H9 (cell line): ENCODE results near the gene ACOT13. TPM values are rescaled to one million over a fixed set of nuclear protein-coding genes. Genes with fewer than 3 reads are reported as not detected.

Source experiments
- DNase-seq: peaks from one replicate; pipeline ENCODE4 v3.0.0-alpha.2; 2017
- H2AFZ ChIP-seq: one replicate; pipeline ENCODE4 v1.6.1; 2013; ENCODE audit warnings: mild to moderate bottlenecking, low read length, control low read depth, moderate library complexity
- H2AK5ac ChIP-seq: 2 replicates; pipeline ENCODE4 v1.6.1; 2013; ENCODE audit warnings: low read length, control low read depth, mixed read lengths; ENCODE audit not compliant: insufficient read length
- H2BK120ac ChIP-seq: one replicate; pipeline ENCODE4 v1.6.1; 2013; ENCODE audit warnings: low read depth, mild to moderate bottlenecking, low read length, control low read depth, inconsistent platforms; ENCODE audit not compliant: poor library complexity, severe bottlenecking
- H2BK12ac ChIP-seq: 2 replicates; pipeline ENCODE4 v1.6.1; 2013; ENCODE audit warnings: low read length, control low read depth, mixed read lengths, low read depth; ENCODE audit not compliant: insufficient read length
- H2BK15ac ChIP-seq: 2 replicates; pipeline ENCODE4 v1.6.1; 2013; ENCODE audit warnings: low read depth, low read length, control low read depth
- H2BK20ac ChIP-seq: one replicate; pipeline ENCODE4 v1.6.1; 2013; ENCODE audit warnings: low read depth, mild to moderate bottlenecking, low read length, control low read depth, inconsistent platforms; ENCODE audit not compliant: poor library complexity, severe bottlenecking
- H2BK5ac ChIP-seq: 2 replicates; pipeline ENCODE4 v1.6.1; 2013; ENCODE audit warnings: low read length, control low read depth, mixed read lengths; ENCODE audit not compliant: insufficient read length
- H3K14ac ChIP-seq: 2 replicates; pipeline ENCODE4 v1.6.1; 2013; ENCODE audit warnings: low read length, control low read depth; ENCODE audit not compliant: insufficient read depth
- H3K18ac ChIP-seq: 2 replicates; pipeline ENCODE4 v1.6.1; 2013; ENCODE audit warnings: low read depth, mild to moderate bottlenecking, mixed read lengths, low read length, control low read depth; ENCODE audit not compliant: insufficient read length
- H3K23ac ChIP-seq: 2 replicates; pipeline ENCODE4 v1.6.1; 2013; ENCODE audit warnings: low read length, control low read depth, mixed read lengths, low read depth; ENCODE audit not compliant: insufficient read length
- H3K23me2 ChIP-seq: 2 replicates; pipeline ENCODE4 v1.6.1; 2013; ENCODE audit warnings: low read depth, mild to moderate bottlenecking, mixed read lengths, low read length, control low read depth; ENCODE audit not compliant: insufficient read length, poor library complexity, severe bottlenecking
- H3K27ac ChIP-seq: 2 replicates; pipeline ENCODE4 v1.5.1; 2013; ENCODE audit warnings: low read length, control low read depth, mixed read lengths, low read depth; ENCODE audit not compliant: insufficient read length
- H3K27me3 ChIP-seq: 2 replicates; pipeline ENCODE4 v1.6.1; 2013; ENCODE audit warnings: low read length, control low read depth, inconsistent platforms; ENCODE audit not compliant: insufficient read depth
- H3K4ac ChIP-seq: 2 replicates; pipeline ENCODE4 v1.6.1; 2013; ENCODE audit warnings: low read depth, mild to moderate bottlenecking, control low read depth, inconsistent platforms, low read length, moderate library complexity
- H3K4me1 ChIP-seq: 2 replicates; pipeline ENCODE4 v1.6.1; 2013; ENCODE audit warnings: low read length, control low read depth, inconsistent platforms; ENCODE audit not compliant: insufficient read depth
- H3K4me2 ChIP-seq: 2 replicates; pipeline ENCODE4 v1.6.1; 2013; ENCODE audit warnings: low read length, control low read depth, mixed read lengths; ENCODE audit not compliant: insufficient read length, insufficient read depth
- H3K56ac ChIP-seq: 2 replicates; pipeline ENCODE4 v1.6.1; 2013; ENCODE audit warnings: low read depth, mild to moderate bottlenecking, mixed read lengths, low read length, control low read depth; ENCODE audit not compliant: insufficient read length
- H3K79me1 ChIP-seq: 2 replicates; pipeline ENCODE4 v1.6.1; 2013; ENCODE audit warnings: low read depth, mild to moderate bottlenecking, moderate library complexity, low read length, control low read depth, inconsistent platforms; ENCODE audit not compliant: insufficient read depth, poor library complexity, severe bottlenecking
- H3K79me2 ChIP-seq: 2 replicates; pipeline ENCODE4 v1.6.1; 2013; ENCODE audit warnings: low read length, control low read depth, inconsistent platforms; ENCODE audit not compliant: insufficient read depth
- H3K9ac ChIP-seq: 2 replicates; pipeline ENCODE4 v1.6.1; 2013; ENCODE audit warnings: low read length, control low read depth, mixed read lengths; ENCODE audit not compliant: insufficient read length; ENCODE audit errors: extremely low read depth
- H3K9me3 ChIP-seq: one replicate; pipeline ENCODE4 v1.6.1; 2013; ENCODE audit warnings: low read depth, low read length, inconsistent platforms; ENCODE audit not compliant: control insufficient read depth
- H3T11ph ChIP-seq: one replicate; pipeline ENCODE4 v1.6.1; 2013; ENCODE audit warnings: mild to moderate bottlenecking, low read length, control low read depth, inconsistent platforms
- H4K20me1 ChIP-seq: one replicate; pipeline ENCODE4 v1.6.1; 2013; ENCODE audit not compliant: control insufficient read depth, insufficient read length, insufficient read depth
- H4K5ac ChIP-seq: 2 replicates; pipeline ENCODE4 v1.6.1; 2013; ENCODE audit warnings: low read depth, mild to moderate bottlenecking, mixed read lengths, low read length, control low read depth; ENCODE audit not compliant: insufficient read length
- H4K8ac ChIP-seq: replicated peaks from 2 replicates; pipeline ENCODE4 v1.6.1; 2013; ENCODE audit warnings: low read length, control low read depth, mixed read lengths, low read depth; ENCODE audit not compliant: insufficient read length
- H4K91ac ChIP-seq: 2 replicates; pipeline ENCODE4 v1.6.1; 2013; ENCODE audit warnings: low read depth, mild to moderate bottlenecking, moderate library complexity, mixed read lengths, low read length, control low read depth; ENCODE audit not compliant: insufficient read length
- H3K27ac Mint-ChIP-seq, 3 experiments: 2 replicates in 2 of 3; 3 replicates in 1 of 3; pipeline ENCODE4 v1.8.0; 2020 to 2021; ENCODE audit warnings: mixed read lengths in 3 of 3, mild to moderate bottlenecking in 1 of 3, moderate library complexity in 1 of 3
- H3K27me3 Mint-ChIP-seq: 2 replicates; pipeline ENCODE4 v1.8.0; 2021; ENCODE audit warnings: low read depth, mild to moderate bottlenecking, moderate library complexity, mixed read lengths
- H3K36me3 Mint-ChIP-seq, 3 experiments: 2 replicates in 2 of 3; 3 replicates in 1 of 3; pipeline ENCODE4 v1.8.0; 2020 to 2021; ENCODE audit warnings: low read depth in 3 of 3, mixed read lengths in 3 of 3; ENCODE audit not compliant: insufficient read depth in 1 of 3
- H3K4me1 Mint-ChIP-seq, 2 experiments: 2 replicates each; pipeline ENCODE4 v1.8.0; 2020; ENCODE audit warnings: mixed read lengths in 2 of 2
- H3K4me3 Mint-ChIP-seq, 2 experiments: 2 replicates in 1 of 2; 3 replicates in 1 of 2; pipeline ENCODE4 v1.8.0; 2020 to 2021; ENCODE audit warnings: mild to moderate bottlenecking in 2 of 2, mixed read lengths in 2 of 2, moderate library complexity in 1 of 2
- H3K9me3 Mint-ChIP-seq, 2 experiments: 2 replicates in 1 of 2; 3 replicates in 1 of 2; pipeline ENCODE4 v1.8.0; 2020; ENCODE audit warnings: mild to moderate bottlenecking in 2 of 2, mixed read lengths in 2 of 2, moderate library complexity in 1 of 2
- WGBS: extraction: QIAGEN DNeasy Blood & Tissue Kit; methylation state at CpG from one replicate; pipeline ENCODE4 v1.1.7; 2013; ENCODE audit warnings: missing lambda C conversion rate, low lambda C conversion rate, mixed read lengths; ENCODE audit not compliant: insufficient read length; ENCODE audit errors: extremely low coverage; 5-methylcytosine and 5-hydroxymethylcytosine counted together
- total RNA-seq: library from RNA; stranded (reverse); gene quantifications from 2 replicates; pipeline ENCODE4 v1.2.1, GENCODE V29; 2021
- TF ChIP-seq, protein P1 (sequence below): fragments of 200-600 bp; sonication (generic); conservative IDR thresholded peaks from 3 replicates; pipeline ENCODE4 v1.8.0; 2021; ENCODE audit warnings: antibody characterized with exemption, mild to moderate bottlenecking

Gene ACOT13
- total RNA-seq, 1 experiment from 2014 or later = 38.0 TPM

DNA sequence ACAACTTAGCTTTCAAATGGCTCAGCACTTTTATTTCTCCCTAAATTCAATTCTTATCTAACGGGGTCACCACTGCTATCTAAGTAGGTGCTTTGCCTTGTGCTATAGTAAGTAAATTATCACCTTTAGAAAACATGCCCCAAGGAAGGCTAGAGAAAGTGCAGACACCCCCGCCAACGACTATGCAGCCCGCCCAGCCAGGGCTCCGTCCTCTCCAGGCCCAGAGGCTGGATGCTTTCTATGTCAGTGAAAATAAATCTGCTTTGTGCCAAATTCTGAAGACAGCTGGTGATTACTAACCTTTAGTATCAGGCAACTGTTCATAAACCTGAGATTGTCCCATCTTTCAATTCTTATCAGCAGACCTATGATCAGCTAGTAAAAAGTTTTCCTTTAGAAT lies 35.2 kb upstream of the ACOT13 start:
- no peak overlapping the region for H3K27ac ChIP-seq
- H3K4me3 Mint-ChIP-seq = no peak overlapping the region
- H2AFZ ChIP-seq = no peak overlapping the region

More for the DNA sequence above, 35.2 kb upstream of the ACOT13 start:
- Histone ChIP-seq H3K18ac (no peak overlapping the region), H4K5ac (no peak overlapping the region), H3K9me3 (no peaks in the 10 kb centered on the region), H3K14ac (no peak overlapping the region), H3K4me2 (no peak overlapping the region), H3K79me2 (no peaks in the 10 kb centered on the region), H4K8ac (no peak overlapping the region), H3K56ac (no peak overlapping the region), H2AK5ac (no peak overlapping the region), H3K9ac (no peak overlapping the region), H2BK5ac (no peak overlapping the region), H3K23me2 (no peaks in the 10 kb centered on the region), H3K4me1 (no peaks in the 10 kb centered on the region), H4K91ac (no peak overlapping the region), H4K20me1 (no peaks in the 10 kb centered on the region), H2BK20ac (no peak overlapping the region), H2BK15ac (no peak overlapping the region), H2BK12ac (no peak overlapping the region), H3K79me1 (no peaks in the 10 kb centered on the region), H3K27me3 (no peaks in the 10 kb centered on the region), H3K23ac (no peak overlapping the region), H2BK120ac (no peak overlapping the region), H3T11ph (no peak overlapping the region), H3K4ac (no peak overlapping the region)
- Mint-ChIP-seq H3K9me3 (no peaks in the 10 kb centered on the region; a peak in 2 of 5 replicates), H3K4me1 (peaks cover 6 to 20% of the 10 kb centered on the region in 2 experiments), H3K27ac (no peak overlapping the region), H3K27me3 (no peaks in the 10 kb centered on the region), H3K36me3 (no peaks in the 10 kb centered on the region; a peak in 1 of 7 replicates)
- TF ChIP-seq, protein P1, sequence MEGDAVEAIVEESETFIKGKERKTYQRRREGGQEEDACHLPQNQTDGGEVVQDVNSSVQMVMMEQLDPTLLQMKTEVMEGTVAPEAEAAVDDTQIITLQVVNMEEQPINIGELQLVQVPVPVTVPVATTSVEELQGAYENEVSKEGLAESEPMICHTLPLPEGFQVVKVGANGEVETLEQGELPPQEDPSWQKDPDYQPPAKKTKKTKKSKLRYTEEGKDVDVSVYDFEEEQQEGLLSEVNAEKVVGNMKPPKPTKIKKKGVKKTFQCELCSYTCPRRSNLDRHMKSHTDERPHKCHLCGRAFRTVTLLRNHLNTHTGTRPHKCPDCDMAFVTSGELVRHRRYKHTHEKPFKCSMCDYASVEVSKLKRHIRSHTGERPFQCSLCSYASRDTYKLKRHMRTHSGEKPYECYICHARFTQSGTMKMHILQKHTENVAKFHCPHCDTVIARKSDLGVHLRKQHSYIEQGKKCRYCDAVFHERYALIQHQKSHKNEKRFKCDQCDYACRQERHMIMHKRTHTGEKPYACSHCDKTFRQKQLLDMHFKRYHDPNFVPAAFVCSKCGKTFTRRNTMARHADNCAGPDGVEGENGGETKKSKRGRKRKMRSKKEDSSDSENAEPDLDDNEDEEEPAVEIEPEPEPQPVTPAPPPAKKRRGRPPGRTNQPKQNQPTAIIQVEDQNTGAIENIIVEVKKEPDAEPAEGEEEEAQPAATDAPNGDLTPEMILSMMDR = no peak
- WGBS = no CpG with 5 or more reads among the region's 5 CpGs
- no peak for DNase-seq
